HG02623 (cell line): ENCODE results near the gene ATP1B2.
A peak's percentile ranks its signal among the peaks of the same experiment; 100 is the strongest.
"Not testable (repeated sequence)": the region's sequence is repeated elsewhere in the genome, so short reads cannot be mapped to it uniquely, and the experiment has no call there.

ENCODE experiments used
- ATAC-seq: cut with Tn5 transposase; IDR thresholded peaks from one replicate; pipeline ENCODE4 v1.9.1; 2021; ENCODE audit warnings: moderate library complexity; ENCODE audit not compliant: unreplicated experiment

Gene ATP1B2, protein sequence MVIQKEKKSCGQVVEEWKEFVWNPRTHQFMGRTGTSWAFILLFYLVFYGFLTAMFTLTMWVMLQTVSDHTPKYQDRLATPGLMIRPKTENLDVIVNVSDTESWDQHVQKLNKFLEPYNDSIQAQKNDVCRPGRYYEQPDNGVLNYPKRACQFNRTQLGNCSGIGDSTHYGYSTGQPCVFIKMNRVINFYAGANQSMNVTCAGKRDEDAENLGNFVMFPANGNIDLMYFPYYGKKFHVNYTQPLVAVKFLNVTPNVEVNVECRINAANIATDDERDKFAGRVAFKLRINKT

GRCh38 chr17:7650509-7651096 lies at the start of gene ATP1B2:
TSS of gene ATP1B2 (plus strand) at chr17:7650926. CDS start at chr17:7651519, 593 bp downstream.
- ATAC-seq: no peak

- no peak for ATAC-seq
Measured at GRCh38 chr17:7606280-7606679, 44.4 kb upstream of the ATP1B2 start.

DNA sequence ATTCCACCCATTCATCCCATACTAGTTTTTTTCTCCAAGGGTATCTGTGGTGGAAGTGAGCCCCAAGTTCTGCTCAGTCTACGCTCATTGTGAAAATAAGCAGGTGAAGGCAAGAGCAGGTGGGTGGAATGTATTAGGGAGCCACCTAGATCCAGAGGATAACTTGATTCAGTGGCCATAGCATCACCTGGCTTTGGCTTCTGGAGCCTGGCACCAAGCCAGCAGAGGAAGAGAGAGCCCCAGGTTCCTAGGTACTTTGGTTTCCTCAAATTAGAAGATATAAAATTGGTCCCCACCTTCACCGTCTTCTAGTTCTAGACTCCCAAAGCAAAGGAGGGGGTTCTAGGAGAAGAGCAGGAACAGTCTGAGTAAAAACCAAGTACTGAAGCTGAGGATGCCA lies 40.1 kb upstream of the ATP1B2 start:
- no peak for ATAC-seq

DNA sequence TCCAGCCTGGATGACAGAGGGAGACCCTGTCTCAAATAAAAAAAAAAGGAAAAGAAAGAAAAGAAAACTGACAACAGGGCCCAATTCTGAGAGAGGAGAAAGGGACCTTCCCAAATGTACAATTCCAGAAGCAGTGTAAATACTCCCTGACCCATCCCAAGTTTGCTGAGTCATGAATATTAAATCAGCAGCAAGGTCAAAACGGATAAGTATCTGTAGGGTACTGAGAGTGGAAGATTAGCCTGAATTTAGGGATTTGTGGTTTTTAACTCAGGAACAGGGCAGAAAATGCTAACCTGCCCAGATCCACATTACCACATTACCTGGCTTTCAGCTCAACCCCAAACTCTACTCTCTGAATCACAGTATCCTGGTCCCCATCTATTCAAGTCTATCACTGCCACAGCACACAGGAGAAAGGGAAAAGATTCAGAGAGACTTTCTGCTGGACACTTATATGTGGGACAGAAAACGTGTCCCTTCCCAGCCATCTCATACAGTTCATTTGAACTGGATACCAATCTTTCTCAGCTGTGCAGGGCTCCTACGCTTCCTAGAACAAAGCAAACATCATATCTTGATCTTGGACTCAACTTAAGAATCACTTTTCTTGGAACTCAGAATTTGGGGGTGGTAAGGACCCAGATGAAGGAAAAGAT lies 39.0 kb upstream of the ATP1B2 start:
- no peak for ATAC-seq

DNA sequence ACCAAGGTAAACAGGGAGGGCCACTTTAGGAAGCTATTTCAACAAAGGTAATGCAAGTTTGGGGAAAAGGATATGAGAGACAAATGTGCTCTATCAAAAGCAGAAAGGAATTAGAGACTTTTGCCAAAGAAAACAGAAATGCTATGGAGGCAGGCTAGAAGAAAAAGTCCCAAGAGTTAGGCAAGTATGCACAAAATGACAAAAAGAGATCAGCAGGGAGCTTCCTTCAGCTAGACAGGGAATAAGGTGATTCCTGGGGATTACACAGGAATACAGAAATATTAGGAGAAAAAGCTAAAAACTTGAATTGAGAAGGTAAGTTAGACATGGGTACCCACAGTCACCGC lies 38.5 kb upstream of the ATP1B2 start:
- ATAC-seq: no peak

- ATAC-seq: no peak
Measured at GRCh38 chr17:7613769-7614424, 36.8 kb upstream of the ATP1B2 start.

DNA sequence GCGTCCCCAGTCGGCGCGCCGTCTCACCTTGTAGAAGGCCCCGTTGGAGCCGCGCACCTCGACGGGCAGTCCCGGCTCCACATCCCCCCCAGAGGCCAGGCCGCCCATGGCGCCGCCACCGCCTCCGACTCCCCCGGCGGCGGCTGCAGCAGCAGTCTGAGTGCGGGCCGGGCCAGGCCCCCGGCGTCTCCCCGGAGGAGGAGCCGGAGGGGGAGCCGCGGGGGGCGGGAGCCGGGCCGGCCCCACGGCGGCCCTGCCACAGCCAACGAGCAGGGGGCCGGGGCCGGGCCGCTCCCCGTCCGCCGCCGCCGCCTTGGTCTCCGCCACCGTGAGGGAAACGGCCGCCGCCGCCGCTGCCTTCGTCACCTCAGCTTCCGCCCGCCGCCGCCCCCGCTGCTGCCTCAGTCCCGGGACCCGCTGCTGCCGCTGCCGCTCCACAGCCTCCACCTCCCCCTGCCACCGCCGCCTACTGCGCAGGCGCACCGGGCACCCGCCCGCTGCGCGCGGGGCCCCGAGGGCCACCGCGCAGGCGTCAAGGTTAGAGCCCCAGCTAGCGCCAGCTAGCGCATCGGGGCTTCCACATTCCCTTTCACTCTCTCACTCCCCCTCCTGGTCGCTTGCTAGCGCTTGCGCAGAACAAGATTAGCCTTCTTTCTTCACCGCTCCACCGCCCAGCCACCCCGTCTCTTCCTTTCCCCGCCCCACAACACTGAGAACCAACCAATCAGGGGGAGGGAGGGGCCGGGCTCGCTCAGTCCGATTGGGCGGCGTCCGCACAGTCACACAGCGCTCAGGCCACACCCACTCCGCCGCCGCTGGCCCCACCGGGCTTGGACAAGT lies 36.1 kb upstream of the ATP1B2 start, which contains the start of gene FXR2:
FXR2 (minus strand) TSS at position 473 of the 840 bp plus-strand sequence; CDS start at position 108, 365 bp downstream.
- peak; percentile 82 for ATAC-seq

DNA sequence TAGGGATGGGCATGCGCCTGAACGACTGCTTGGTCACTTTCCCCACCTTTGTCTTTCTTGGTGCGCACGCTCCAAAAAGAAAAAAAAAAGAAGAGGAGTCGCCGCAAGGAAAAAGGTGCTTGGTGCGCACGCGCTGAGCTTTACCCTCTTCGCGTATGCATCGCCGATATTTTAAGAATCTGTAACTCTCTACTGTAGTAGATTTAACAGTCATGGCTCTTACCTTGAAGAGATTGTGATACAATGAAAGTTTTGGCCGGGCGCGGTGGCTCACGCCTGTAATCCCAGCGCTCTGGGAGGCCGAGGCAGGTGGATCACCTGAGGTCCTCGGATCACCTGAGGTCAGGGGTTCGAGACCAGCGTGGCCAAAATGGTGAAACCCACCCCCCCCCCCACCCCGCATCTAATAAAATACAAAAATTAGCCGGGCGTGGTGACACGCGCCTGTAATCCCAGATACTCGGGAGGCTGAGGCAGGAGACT lies 35.4 kb upstream of the ATP1B2 start:
- no peak for ATAC-seq

GRCh38 chr17:7618608-7619007 lies 32.1 kb upstream of the ATP1B2 start:
- ATAC-seq: no peak

DNA sequence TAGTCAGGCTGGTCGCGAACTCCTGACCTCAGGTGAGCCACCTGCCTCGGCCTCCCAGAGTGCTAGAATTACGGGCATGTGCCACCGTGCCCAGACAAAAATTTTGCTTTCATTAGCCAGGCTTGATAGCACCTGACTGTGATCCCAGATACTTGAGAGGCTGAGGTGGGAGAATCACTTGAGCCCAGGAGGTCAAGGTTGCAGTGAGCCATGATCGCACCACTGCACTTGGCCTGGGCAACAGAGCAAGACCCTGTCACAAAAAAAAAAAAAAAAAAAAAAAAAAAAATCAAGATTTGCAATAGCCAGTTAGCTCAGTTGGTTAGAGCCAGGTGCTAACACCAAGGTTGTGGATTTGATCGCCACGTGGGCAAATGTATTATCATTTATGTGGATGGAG lies 29.9 kb upstream of the ATP1B2 start:
- ATAC-seq: no peak

GRCh38 chr17:7623661-7624060 lies 27.1 kb upstream of the ATP1B2 start:
- no peak for ATAC-seq

GRCh38 chr17:7625749-7626148 lies 25.0 kb upstream of the ATP1B2 start:
- not testable (repeated sequence) for ATAC-seq

DNA sequence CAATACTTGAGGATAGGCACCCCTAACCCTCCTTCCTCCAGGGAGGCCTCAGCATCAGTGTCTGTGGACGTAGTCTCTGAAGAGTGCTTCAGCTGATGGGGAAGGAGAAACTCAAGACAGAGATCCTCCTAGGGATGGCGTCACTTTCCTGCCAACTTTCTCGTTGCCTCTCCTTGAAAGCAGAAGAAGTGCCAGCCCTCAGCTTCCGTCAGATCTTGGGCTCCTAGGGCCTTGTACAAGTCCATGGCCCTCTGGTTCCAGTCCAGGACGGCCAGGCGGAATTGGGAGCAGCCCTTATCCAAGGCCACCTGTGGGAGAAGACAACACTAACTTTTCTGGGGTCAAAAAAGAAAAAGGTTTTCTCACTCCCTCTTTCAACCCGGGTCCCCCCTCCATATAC lies 24.4 kb upstream of the ATP1B2 start:
- ATAC-seq: no peak

GRCh38 chr17:7626956-7627249 lies 23.8 kb upstream of the ATP1B2 start:
- no peak for ATAC-seq

GRCh38 chr17:7627250-7628121 lies 23.2 kb upstream of the ATP1B2 start, which contains the start of gene SAT2:
TSS of gene SAT2 (minus strand) at chr17:7627821. CDS start at chr17:7627635, 186 bp downstream.
- ATAC-seq: peak; percentile 81

DNA sequence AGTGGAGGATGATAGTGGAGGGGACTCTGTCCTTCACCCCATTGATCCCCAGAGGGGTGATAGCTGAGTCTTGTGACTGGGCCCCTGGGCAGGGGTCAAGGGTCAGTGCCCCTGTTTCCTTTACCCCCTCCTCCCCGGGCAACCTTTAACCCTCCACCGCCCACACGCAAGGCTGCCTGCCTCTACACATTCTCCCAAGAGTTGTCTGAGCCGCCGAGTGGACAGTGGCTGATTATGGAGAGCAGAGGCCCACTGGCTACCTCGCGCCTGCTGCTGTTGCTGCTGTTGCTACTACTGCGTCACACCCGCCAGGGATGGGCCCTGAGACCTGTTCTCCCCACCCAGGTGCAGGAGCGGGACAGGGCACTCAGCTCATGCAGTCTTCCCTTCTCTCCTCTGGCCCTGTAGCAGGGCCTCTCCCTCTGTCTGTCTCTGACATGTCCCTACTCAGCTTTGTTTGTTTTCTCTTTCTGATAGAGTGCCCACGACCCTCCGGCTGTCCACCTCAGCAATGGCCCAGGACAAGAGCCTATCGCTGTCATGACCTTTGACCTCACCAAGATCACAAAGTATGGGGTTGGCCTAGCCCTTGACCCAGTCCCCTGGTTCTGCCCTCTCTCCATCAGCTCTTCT lies 20.7 kb upstream of the ATP1B2 start, which contains the start of gene SHBG:
SHBG (plus strand) TSS at position 197 of the 633 bp plus-strand sequence; CDS start at position 235, 38 bp downstream.
- no peak for ATAC-seq

DNA sequence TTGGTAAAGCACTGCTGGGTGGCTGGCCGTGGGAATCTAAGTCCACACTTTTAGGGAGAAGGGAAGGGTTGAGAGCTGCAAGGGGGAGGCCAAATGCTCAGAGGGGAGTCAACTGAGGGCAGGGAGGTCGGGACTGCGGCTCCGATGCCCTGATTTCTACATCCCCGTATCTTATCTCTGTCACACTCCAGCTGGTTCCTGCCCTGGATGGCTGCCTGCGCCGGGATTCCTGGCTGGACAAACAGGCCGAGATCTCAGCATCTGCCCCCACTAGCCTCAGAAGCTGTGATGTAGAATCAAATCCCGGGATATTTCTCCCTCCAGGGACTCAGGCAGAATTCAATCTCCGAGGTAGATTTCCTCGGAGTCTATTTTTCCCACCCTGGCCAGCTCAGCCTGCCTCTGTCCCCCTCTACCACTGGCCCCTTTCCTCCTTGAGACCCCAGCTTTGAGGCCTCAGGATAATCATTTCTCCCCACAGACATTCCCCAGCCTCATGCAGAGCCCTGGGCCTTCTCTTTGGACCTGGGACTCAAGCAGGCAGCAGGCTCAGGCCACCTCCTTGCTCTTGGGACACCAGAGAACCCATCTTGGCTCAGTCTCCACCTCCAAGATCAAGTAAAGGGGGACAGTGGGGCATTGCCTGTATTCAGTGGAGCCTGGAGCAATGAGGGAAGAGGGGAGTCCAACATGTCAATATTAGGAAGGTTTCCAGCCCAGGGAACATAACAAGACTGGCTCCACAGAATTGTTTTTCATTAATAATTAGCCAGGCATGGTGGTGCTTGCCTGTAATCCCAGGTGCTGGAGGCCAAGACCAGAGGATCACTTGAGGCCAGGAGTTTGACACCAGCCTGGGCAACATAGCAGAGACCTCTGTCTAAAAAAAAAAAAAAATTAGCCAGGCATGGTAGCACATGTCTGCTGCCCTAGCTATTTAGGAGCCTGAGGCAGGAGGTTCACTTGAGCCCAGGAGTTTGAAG lies 19.0 kb upstream of the ATP1B2 start:
- ATAC-seq: no peak

DNA sequence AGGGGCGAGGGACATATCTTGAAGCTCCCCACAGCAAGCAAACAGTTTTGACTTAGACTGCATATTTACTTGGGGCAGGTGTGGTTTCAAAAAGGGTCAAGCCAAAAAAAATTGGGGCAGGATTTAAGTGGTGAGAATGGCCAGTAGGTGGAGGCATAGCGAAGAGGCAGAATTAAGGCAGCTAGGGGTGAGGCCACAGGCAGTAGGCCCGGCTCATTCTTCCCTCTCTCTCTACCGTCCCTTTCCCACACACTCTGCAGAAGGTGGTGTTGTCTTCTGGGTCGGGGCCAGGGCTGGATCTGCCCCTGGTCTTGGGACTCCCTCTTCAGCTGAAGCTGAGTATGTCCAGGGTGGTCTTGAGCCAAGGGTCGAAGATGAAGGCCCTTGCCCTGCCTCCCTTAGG lies 18.2 kb upstream of the ATP1B2 start:
- ATAC-seq: no peak
